CD14-positive monocyte (primary cell): ENCODE measurements around the gene UCP2. TPM values are rescaled to one million over a fixed set of nuclear protein-coding genes. Genes with fewer than 3 reads are reported as not detected.

Experiments
- DNase-seq, 3 donors: peaks; one replicate each; pipeline ENCODE4 v3.0.0-alpha.2; 2011 to 2022
- H2AFZ ChIP-seq: 2 replicates; pipeline ENCODE4 v1.6.0; 2012; ENCODE audit warnings: mild to moderate bottlenecking, low read depth, low read length, inconsistent platforms; ENCODE audit not compliant: insufficient read depth, poor library complexity, severe bottlenecking
- H3K27ac ChIP-seq, 2 donors: 1 replicate in 1 of 2; 2 replicates in 1 of 2; pipeline ENCODE4 v1.5.1; 2012 to 2013; ENCODE audit warnings: low read length in 2 of 2, control low read depth in 1 of 2, inconsistent platforms in 1 of 2, low read depth in 1 of 2, mild to moderate bottlenecking in 1 of 2
- H3K27me3 ChIP-seq, 2 donors: one replicate each; pipeline versions ENCODE4 v1.6.0 to v1.6.1; 2011 to 2013; ENCODE audit warnings: low read length in 2 of 2; ENCODE audit not compliant: control insufficient read depth in 2 of 2, insufficient read depth in 2 of 2
- H3K36me3 ChIP-seq, 2 donors: replicated peaks in 1 of 2; 1 replicate in 1 of 2; 2 replicates in 1 of 2; pipeline versions ENCODE4 v1.5.1 to v1.6.1; 2012 to 2013; ENCODE audit warnings: low read length in 2 of 2, control low read depth in 1 of 2, inconsistent platforms in 1 of 2, mild to moderate bottlenecking in 1 of 2; ENCODE audit not compliant: insufficient read depth in 2 of 2, control insufficient read depth in 1 of 2
- H3K4me1 ChIP-seq, 2 donors: 1 replicate in 1 of 2; 2 replicates in 1 of 2; pipeline versions ENCODE4 v1.5.1 to v1.6.1; 2012 to 2013; ENCODE audit warnings: low read length in 2 of 2, control low read depth in 1 of 2, inconsistent platforms in 1 of 2, mild to moderate bottlenecking in 1 of 2, moderate library complexity in 1 of 2; ENCODE audit not compliant: insufficient read depth in 2 of 2, control insufficient read depth in 1 of 2
- H3K4me2 ChIP-seq: replicated peaks from 2 replicates; pipeline ENCODE3; 2012; ENCODE audit warnings: low read length, moderate library complexity, mild to moderate bottlenecking; ENCODE audit not compliant: poor library complexity, severe bottlenecking; ENCODE audit errors: extremely low read depth
- H3K4me3 ChIP-seq, 3 experiments: fragments of 200-600 bp in 1 of 3; sonication (generic) in 1 of 3; replicated peaks in 1 of 3; 1 replicate in 2 of 3; 2 replicates in 1 of 3; pipeline ENCODE4 v1.5.1; 2011 to 2013; ENCODE audit warnings: low read length in 3 of 3, mild to moderate bottlenecking in 3 of 3, control low read depth in 2 of 3, low read depth in 2 of 3, inconsistent platforms in 1 of 3, moderate library complexity in 1 of 3
- H3K79me2 ChIP-seq: 2 replicates; pipeline ENCODE4 v1.6.0; 2012; ENCODE audit warnings: mild to moderate bottlenecking, control low read depth, inconsistent platforms, low read length, moderate library complexity; ENCODE audit not compliant: insufficient read depth
- H3K9ac ChIP-seq: 2 replicates; pipeline ENCODE4 v1.6.0; 2017; ENCODE audit warnings: low read length, mild to moderate bottlenecking; ENCODE audit not compliant: insufficient read depth, poor library complexity, severe bottlenecking
- H3K9me3 ChIP-seq, 2 donors: replicated peaks in 1 of 2; 1 replicate in 1 of 2; 2 replicates in 1 of 2; pipeline versions ENCODE4 v1.5.1 to v1.6.1; 2012 to 2013; ENCODE audit warnings: low read length in 2 of 2, control low read depth in 1 of 2; ENCODE audit not compliant: control insufficient read depth in 1 of 2, insufficient read depth in 1 of 2
- H4K20me1 ChIP-seq: 2 replicates; pipeline ENCODE4 v1.6.0; 2012; ENCODE audit warnings: mild to moderate bottlenecking, low read length, control low read depth, moderate library complexity; ENCODE audit not compliant: insufficient read depth
- H3K27ac Mint-ChIP-seq, 7 donors: one replicate each; pipeline ENCODE4 v1.8.0; 2020; ENCODE audit warnings: mild to moderate bottlenecking in 7 of 7, mixed read lengths in 7 of 7, moderate library complexity in 6 of 7, inconsistent platforms in 2 of 7
- H3K27me3 Mint-ChIP-seq, 3 donors: one replicate each; pipeline ENCODE4 v1.8.0; 2021 to 2022; ENCODE audit warnings: low read depth in 3 of 3, mild to moderate bottlenecking in 3 of 3, mixed read lengths in 3 of 3, moderate library complexity in 3 of 3, inconsistent platforms in 1 of 3
- H3K36me3 Mint-ChIP-seq, 2 donors: one replicate each; pipeline ENCODE4 v1.8.0; 2020; ENCODE audit warnings: mixed read lengths in 2 of 2, inconsistent platforms in 1 of 2, mild to moderate bottlenecking in 1 of 2
- H3K4me1 Mint-ChIP-seq: one replicate; pipeline ENCODE4 v1.8.0; 2020; ENCODE audit warnings: mild to moderate bottlenecking, mixed read lengths
- H3K4me3 Mint-ChIP-seq, 2 donors: one replicate each; pipeline ENCODE4 v1.8.0; 2020; ENCODE audit warnings: mild to moderate bottlenecking in 2 of 2, mixed read lengths in 2 of 2, moderate library complexity in 1 of 2
- H3K9me3 Mint-ChIP-seq, 7 donors: one replicate each; pipeline ENCODE4 v1.8.0; 2020 to 2022; ENCODE audit warnings: mixed read lengths in 7 of 7, mild to moderate bottlenecking in 6 of 7, moderate library complexity in 6 of 7, inconsistent platforms in 2 of 7
- CTCF ChIP-seq: fragments of 200-600 bp; IDR thresholded peaks from one replicate; pipeline ENCODE4 v1.8.0; 2022; ENCODE audit warnings: antibody characterized with exemption, mild to moderate bottlenecking
- WGBS: methylation state at CpG from one replicate; pipeline ENCODE4 v1.1.5; 2013; ENCODE audit warnings: missing lambda C conversion rate; ENCODE audit not compliant: insufficient coverage; 5-methylcytosine and 5-hydroxymethylcytosine counted together
- intact Hi-C, 2 donors: fragments of 100-400 bp; cut with micrococcal nuclease; formaldehyde crosslinking; loops; one replicate each; pipeline versions ENCODE4 v1.15.0 to v1.15.1; 2023
- polyA plus RNA-seq, 3 donors: library from polyadenylated mRNA; depleted of rRNA in 1 of 3; unstranded in 2 of 3; stranded (reverse) in 1 of 3; fragments of 300-500 nt in 2 of 3; fragments of >200 nt in 1 of 3; fragmentation: Illumina TruSeq in 2 of 3; gene quantifications; 1 replicate in 2 of 3; 2 replicates in 1 of 3; pipeline ENCODE4 v1.2.3, GENCODE V29; 2012 to 2021

UCP2 gene
- polyA plus RNA-seq, 3 donors: 496 to 665 (median 649) TPM

- TF ChIP-seq CTCF: no peak
- Histone ChIP-seq H3K4me3 (no peak overlapping the region), H3K27me3 (no peaks in the 10 kb centered on the region), H3K4me1 (peaks cover 6 to 7% of the 10 kb centered on the region in 2 donors), H3K9me3 (peaks cover 0 to 3% of the 10 kb centered on the region in 2 donors), H3K4me2 (no peak overlapping the region), H2AFZ (no peak overlapping the region), H3K27ac (no peak overlapping the region), H3K9ac (no peak overlapping the region), H4K20me1 (no peaks in the 10 kb centered on the region), H3K79me2 (no peaks in the 10 kb centered on the region), H3K36me3 (no peaks in the 10 kb centered on the region)
- intact Hi-C loops: no loop called here
- H3K4me3 Mint-ChIP-seq: no peak overlapping the region
- peaks cover 0 to 11% (median 5%) of the 10 kb centered on the region in 7 donors for H3K9me3 Mint-ChIP-seq
- peaks cover 0 to 3% (median 1%) of the 10 kb centered on the region in 3 donors for H3K27me3 Mint-ChIP-seq
- peaks cover 12% of the 10 kb centered on the region for H3K4me1 Mint-ChIP-seq
- no peak for DNase-seq
- WGBS: 29% methylated on average over 4 of the region's 4 CpGs
- H3K36me3 Mint-ChIP-seq: no peaks in the 10 kb centered on the region
- peak overlapping the region in 1 of 7 donors; percentile 9 for H3K27ac Mint-ChIP-seq
These were observed 33.4 kb downstream of the UCP2 start for GRCh38 chr11:73949246-73949645.

GRCh38 chr11:73946798-73947458 lies 35.7 kb downstream of the UCP2 start:
- H2AFZ ChIP-seq: no peak overlapping the region
- H3K27me3 ChIP-seq: no peaks in the 10 kb centered on the region
- no peaks in the 10 kb centered on the region for H3K79me2 ChIP-seq
- TF ChIP-seq CTCF: no peak
- Mint-ChIP-seq H3K27ac (no peak overlapping the region), H3K9me3 (peaks cover 0 to 12% (median 4%) of the 10 kb centered on the region in 7 donors), H3K4me1 (peaks cover 12% of the 10 kb centered on the region), H3K36me3 (no peaks in the 10 kb centered on the region), H3K27me3 (peaks cover 0 to 3% (median 0%) of the 10 kb centered on the region in 3 donors), H3K4me3 (no peak overlapping the region)
- intact Hi-C loops: no loop called here
- no peaks in the 10 kb centered on the region for H4K20me1 ChIP-seq
- H3K27ac ChIP-seq: no peak overlapping the region
- H3K36me3 ChIP-seq: no peaks in the 10 kb centered on the region
- 68% methylated on average over 8 of the region's 13 CpGs for WGBS
- H3K9me3 ChIP-seq: peaks cover 1 to 3% of the 10 kb centered on the region in 2 donors
- H3K4me3 ChIP-seq: no peak overlapping the region
- H3K4me1 ChIP-seq: peaks cover 6 to 7% of the 10 kb centered on the region in 2 donors
- no peak overlapping the region for H3K9ac ChIP-seq
- DNase-seq: no peak
- H3K4me2 ChIP-seq: no peak overlapping the region
